SIG-M5 (cell line): Measurements from ENCODE around the gene GJB6.

ENCODE experiments used
- DNase-seq: peaks from one replicate; lab custom pipeline; 2025; lab: John Stamatoyannopoulos, UW

The GJB6 gene

GRCh38 chr13:20186771-20187170 lies 45.3 kb downstream of the GJB6 start:
- DNase-seq = no peak

- no peak for DNase-seq
Measured at GRCh38 chr13:20185366-20186056, 46.6 kb downstream of the GJB6 start.

- DNase-seq = no peak
Measured at GRCh38 chr13:20182231-20182846, 49.8 kb downstream of the GJB6 start.

GRCh38 chr13:20181188-20181587 lies 50.9 kb downstream of the GJB6 start:
- DNase-seq = no peak

GRCh38 chr13:20178156-20178555 lies 54.0 kb downstream of the GJB6 start:
- DNase-seq = no peak

GRCh38 chr13:20177049-20177831 lies 54.9 kb downstream of the GJB6 start:
- no peak for DNase-seq

DNA sequence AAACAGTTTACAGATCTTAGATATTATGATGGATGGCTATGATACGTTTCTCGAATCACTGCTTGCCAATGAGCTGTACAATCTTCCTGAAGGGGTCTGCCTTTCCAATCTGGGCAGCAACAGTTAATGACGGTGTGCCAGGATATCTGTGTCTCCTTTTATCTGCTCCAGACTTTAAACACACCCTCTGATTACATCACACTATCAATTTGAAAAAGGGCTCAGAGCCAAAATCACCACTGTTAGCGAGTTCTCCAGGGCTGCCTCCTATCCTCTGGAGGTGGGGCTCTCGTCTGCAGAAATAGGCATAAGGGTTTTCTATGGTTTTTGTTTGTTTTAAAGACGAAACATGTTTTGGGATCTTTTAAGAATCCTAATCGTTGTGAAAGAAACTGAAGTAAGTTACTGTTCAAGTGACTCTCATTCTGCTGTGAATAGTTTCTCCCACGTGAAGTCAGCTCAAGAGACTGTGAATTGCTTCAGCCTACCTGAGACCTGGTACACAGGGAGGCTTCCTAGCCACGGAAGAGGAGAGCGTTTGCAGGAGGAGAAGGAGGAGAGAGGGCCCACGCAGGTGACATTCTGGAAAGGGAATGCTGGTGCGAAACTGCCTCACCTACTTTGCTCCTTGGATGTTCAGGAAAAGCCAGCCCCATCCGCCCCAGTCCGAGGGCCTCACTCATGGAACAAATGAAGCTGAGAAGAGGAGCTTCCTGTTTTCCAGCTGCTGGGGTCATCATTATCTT lies 56.0 kb downstream of the GJB6 start:
- DNase-seq = no peak

DNA sequence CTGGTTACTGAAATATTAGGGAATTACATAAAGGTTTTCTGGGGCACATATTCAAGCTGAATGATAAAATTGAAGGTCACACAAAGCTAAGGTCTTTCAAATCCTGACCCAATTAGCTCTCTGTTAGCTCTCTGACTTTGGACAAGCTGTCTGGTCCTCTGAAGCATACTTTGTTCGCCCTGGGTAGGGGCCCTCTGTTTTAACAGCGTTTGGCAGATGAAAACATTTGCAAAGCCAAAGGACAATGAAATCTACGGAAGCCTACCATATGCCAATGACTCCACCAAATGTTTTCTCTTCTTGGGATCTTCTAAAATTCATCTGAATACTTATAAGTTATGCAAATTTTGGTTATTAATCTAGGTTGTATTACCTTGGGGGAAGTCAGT lies 56.7 kb downstream of the GJB6 start:
- DNase-seq = no peak

- peak; percentile 61 for DNase-seq
Measured at GRCh38 chr13:20174656-20175405, 57.3 kb downstream of the GJB6 start.

- no peak for DNase-seq
Measured at GRCh38 chr13:20173116-20173746, 58.9 kb downstream of the GJB6 start.
